OCI-LY1 (cell line): Measurements from ENCODE around the gene LAMA1.

Experiments
- CTCF ChIP-seq: fragments of 200-600 bp; sonication (generic), shearing (Covaris generic); IDR thresholded peaks from 2 replicates; pipeline ENCODE4 v1.5.1; 2017; ENCODE audit warnings: mild to moderate bottlenecking, antibody characterized with exemption, low read length, moderate library complexity, mixed read lengths
- EZH2 ChIP-seq: fragments of 200-600 bp; sonication (generic), shearing (Covaris generic); IDR thresholded peaks from 2 replicates; pipeline ENCODE4 v1.8.0; 2017; ENCODE audit warnings: borderline replicate concordance, mixed run types, mild to moderate bottlenecking, antibody characterized with exemption, low read length, moderate library complexity, mixed read lengths

DNA sequence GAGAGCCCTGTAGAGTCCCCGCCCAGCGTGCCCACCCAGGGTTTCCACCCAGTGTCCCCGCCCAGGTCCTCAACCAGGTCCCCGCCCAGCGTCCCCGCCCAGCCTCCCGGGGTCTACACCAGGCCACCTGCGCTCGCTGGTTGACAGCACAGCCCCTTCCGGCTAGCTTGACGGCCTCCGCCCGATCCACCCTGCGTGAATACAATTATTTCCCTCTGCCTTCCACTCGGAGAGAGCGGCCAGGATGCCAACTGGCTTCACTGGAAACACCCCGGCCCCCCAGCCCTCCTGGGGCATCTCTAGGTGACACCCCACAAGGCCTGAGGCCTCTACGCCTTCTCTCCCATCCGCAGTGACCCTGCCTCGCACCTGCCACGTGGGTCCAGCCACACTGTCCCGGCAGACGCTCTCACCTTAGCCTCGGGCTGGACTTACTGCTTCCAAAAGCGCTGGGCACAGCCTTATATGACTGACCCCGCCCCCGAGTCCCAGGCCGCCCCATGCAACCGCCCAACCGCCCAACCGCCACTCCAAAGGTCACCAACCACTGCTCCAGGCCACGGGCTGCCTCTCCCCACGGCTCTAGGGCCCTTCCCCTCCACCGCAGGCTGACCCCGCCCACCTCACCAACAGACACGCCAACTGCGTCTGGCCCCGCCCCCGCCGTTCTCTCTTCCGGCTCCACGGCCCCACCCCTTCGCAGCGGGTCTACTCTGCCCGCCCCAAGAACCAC lies 188.1 kb downstream of the LAMA1 start:
- TF ChIP-seq CTCF (no peak), EZH2 (no peak)
